ENCODE data around the gene ILK. TPM values are rescaled to one million over a fixed set of nuclear protein-coding genes. Genes with fewer than 3 reads are reported as not detected.

Gene ILK
- total and polyA plus RNA-seq, 2 donors = 216 to 578 TPM

Other genes with a start within 250 kb of the ILK start
- 9.5 TPM for gene SMPD1, start 213.3 kb upstream of the ILK start, total RNA-seq
- gene SMPD1, start 213.3 kb upstream of the ILK start, polyA plus RNA-seq = 33.8 TPM
- 31.8 TPM for gene APBB1, start 184.7 kb upstream of the ILK start, total RNA-seq
- 68.7 TPM for gene APBB1, start 184.7 kb upstream of the ILK start, polyA plus RNA-seq
- 1.1 TPM for gene HPX, start 162.8 kb upstream of the ILK start, total RNA-seq
- 3.3 TPM for gene HPX, start 162.8 kb upstream of the ILK start, polyA plus RNA-seq
- gene TRIM3, start 129.8 kb upstream of the ILK start, total RNA-seq = 17.7 TPM
- gene TRIM3, start 129.8 kb upstream of the ILK start, polyA plus RNA-seq = 29.7 TPM
- 25.6 TPM for gene ARFIP2, start 122.4 kb upstream of the ILK start, total RNA-seq
- gene ARFIP2, start 122.4 kb upstream of the ILK start, polyA plus RNA-seq = 34.1 TPM
- gene TIMM10B, start 122.3 kb upstream of the ILK start, total RNA-seq = 25.9 TPM
- 35.1 TPM for gene TIMM10B, start 122.3 kb upstream of the ILK start, polyA plus RNA-seq
- 13.4 TPM for gene DNHD1, start 106.5 kb upstream of the ILK start, total RNA-seq
- gene DNHD1, start 106.5 kb upstream of the ILK start, polyA plus RNA-seq = 3.7 TPM
- gene RRP8, start 158 bp upstream of the ILK start, total RNA-seq = 14.2 TPM
- 24.8 TPM for gene RRP8, start 158 bp upstream of the ILK start, polyA plus RNA-seq
- gene TAF10, start 8.4 kb downstream of the ILK start, total RNA-seq = 12.4 TPM
- gene TAF10, start 8.4 kb downstream of the ILK start, polyA plus RNA-seq = 65.3 TPM
- gene TPP1, start 15.6 kb downstream of the ILK start, total RNA-seq = 48.9 TPM
- gene TPP1, start 15.6 kb downstream of the ILK start, polyA plus RNA-seq = 101 TPM
- gene DCHS1, start 52.0 kb downstream of the ILK start, total RNA-seq = 49.2 TPM
- gene DCHS1, start 52.0 kb downstream of the ILK start, polyA plus RNA-seq = 28.6 TPM
- 29.9 TPM for gene MRPL17, start 79.6 kb downstream of the ILK start, total RNA-seq
- 34.3 TPM for gene MRPL17, start 79.6 kb downstream of the ILK start, polyA plus RNA-seq
- 0.26 TPM for gene OR2AG2, start 168.2 kb downstream of the ILK start, total RNA-seq
- 0.03 TPM for gene OR2AG2, start 168.2 kb downstream of the ILK start, polyA plus RNA-seq
- not detected for gene OR2AG1, start 179.2 kb downstream of the ILK start, total RNA-seq
- not detected for gene OR2AG1, start 179.2 kb downstream of the ILK start, polyA plus RNA-seq
- gene OR6A2, start 195.9 kb downstream of the ILK start, total RNA-seq = 0.85 TPM
- gene OR6A2, start 195.9 kb downstream of the ILK start, polyA plus RNA-seq = not detected
- not detected for gene OR10A5, start 241.9 kb downstream of the ILK start, total RNA-seq
- not detected for gene OR10A5, start 241.9 kb downstream of the ILK start, polyA plus RNA-seq